Esophagus (tissue), 2 donors: ENCODE measurements around the gene PISD. TPM values are rescaled to one million over a fixed set of nuclear protein-coding genes. Genes with fewer than 3 reads are reported as not detected.
"Not testable (repeated sequence)": the region's sequence is repeated elsewhere in the genome, so short reads cannot be mapped to it uniquely, and the experiment has no call there.

Source experiments
- H3K27ac ChIP-seq, 2 donors: one replicate each; pipeline ENCODE4 v1.5.1; 2013; ENCODE audit warnings: low read depth in 2 of 2, mild to moderate bottlenecking in 2 of 2, inconsistent platforms in 1 of 2, low read length in 1 of 2, moderate library complexity in 1 of 2
- H3K27me3 ChIP-seq, 2 donors: one replicate each; pipeline ENCODE4 v1.6.1; 2013; ENCODE audit warnings: low read length in 2 of 2, control low read depth in 1 of 2, mild to moderate bottlenecking in 1 of 2; ENCODE audit not compliant: insufficient read depth in 2 of 2, control insufficient read depth in 1 of 2
- H3K36me3 ChIP-seq, 2 donors: one replicate each; pipeline ENCODE4 v1.6.1; 2013; ENCODE audit warnings: low read length in 1 of 2; ENCODE audit not compliant: control insufficient read depth in 2 of 2, insufficient read depth in 2 of 2
- H3K4me1 ChIP-seq, 2 donors: one replicate each; pipeline ENCODE4 v1.6.1; 2013; ENCODE audit warnings: low read length in 1 of 2; ENCODE audit not compliant: control insufficient read depth in 2 of 2, insufficient read depth in 2 of 2
- H3K4me3 ChIP-seq, 2 donors: one replicate each; pipeline ENCODE4 v1.5.1; 2013; ENCODE audit warnings: low read length in 2 of 2, mild to moderate bottlenecking in 2 of 2, low read depth in 1 of 2, moderate library complexity in 1 of 2
- H3K9me3 ChIP-seq, 2 donors: one replicate each; pipeline ENCODE4 v1.6.1; 2013; ENCODE audit warnings: mild to moderate bottlenecking in 2 of 2, low read depth in 1 of 2, low read length in 1 of 2, moderate library complexity in 1 of 2; ENCODE audit not compliant: control insufficient read depth in 2 of 2, insufficient read depth in 1 of 2
- WGBS, 2 donors: extraction: QIAGEN DNeasy Blood & Tissue Kit; methylation state at CpG; one replicate each; pipeline ENCODE4 v1.1.7; 2013; 5-methylcytosine and 5-hydroxymethylcytosine counted together
- polyA plus RNA-seq, 2 donors: library from polyadenylated mRNA; stranded (reverse); fragments of 200-250 nt; gene quantifications; one replicate each; pipeline ENCODE4 v1.2.3, GENCODE V29; 2013
- donor health status: healthy with polysubstance abuse.
- donor health status: Bipolar disorder and iron deficiency.

Gene PISD
- polyA plus RNA-seq, 2 donors: 24.7 to 30.4 TPM

GRCh38 chr22:31681349-31682345 lies 19.6 kb upstream of the PISD start:
- 80 to 82% methylated on average over 17 of the region's 17 CpGs for WGBS, 2 donors
- Histone ChIP-seq H3K9me3 (no peaks in the 10 kb centered on the region), H3K27me3 (no peaks in the 10 kb centered on the region), H3K27ac (no peak overlapping the region), H3K36me3 (peaks cover 5 to 8% of the 10 kb centered on the region in 2 donors), H3K4me3 (no peak overlapping the region), H3K4me1 (peaks cover 0 to 12% of the 10 kb centered on the region in 2 donors)

- H3K4me3 ChIP-seq: no peak overlapping the region
- H3K4me1 ChIP-seq: peaks cover 0 to 12% of the 10 kb centered on the region in 2 donors
- peaks cover 5 to 8% of the 10 kb centered on the region in 2 donors for H3K36me3 ChIP-seq
- WGBS, 2 donors: 27 to 32% methylated on average over 9 of the region's 9 CpGs
- H3K27me3 ChIP-seq: no peaks in the 10 kb centered on the region
- H3K9me3 ChIP-seq: no peaks in the 10 kb centered on the region
- peak overlapping the region in 1 of 2 donors; percentile 17 for H3K27ac ChIP-seq
These were observed 18.9 kb upstream of the PISD start for GRCh38 chr22:31680861-31681341.

- H3K36me3 ChIP-seq: no peaks in the 10 kb centered on the region
- H3K27me3 ChIP-seq: no peaks in the 10 kb centered on the region
- H3K4me3 ChIP-seq: no peak overlapping the region
- peaks cover 0 to 8% of the 10 kb centered on the region in 2 donors for H3K4me1 ChIP-seq
- H3K27ac ChIP-seq: no peak overlapping the region
- 88 to 90% methylated on average over 7 of the region's 7 CpGs for WGBS, 2 donors
- no peaks in the 10 kb centered on the region for H3K9me3 ChIP-seq
These were observed 16.7 kb upstream of the PISD start for GRCh38 chr22:31678748-31679147.

- Histone ChIP-seq H3K9me3 (no peaks in the 10 kb centered on the region), H3K4me1 (no peaks in the 10 kb centered on the region), H3K27ac (peak overlapping the region; percentile 78 to 85), H3K4me3 (peak overlapping the region; percentile 33 to 36), H3K36me3 (no peaks in the 10 kb centered on the region), H3K27me3 (no peaks in the 10 kb centered on the region)
- 3 to 4% methylated on average over 25 of the region's 25 CpGs for WGBS, 2 donors
These were observed 14.7 kb upstream of the PISD start for GRCh38 chr22:31676700-31677099.

- not testable (repeated sequence) for H3K4me3 ChIP-seq, H3K4me1 ChIP-seq, H3K27me3 ChIP-seq, H3K27ac ChIP-seq, H3K36me3 ChIP-seq, H3K9me3 ChIP-seq
- 82 to 83% methylated on average over 5 of the region's 5 CpGs for WGBS, 2 donors
These were observed 12.2 kb upstream of the PISD start for GRCh38 chr22:31674219-31674618.

- H3K4me3 ChIP-seq, H3K27ac ChIP-seq, H3K9me3 ChIP-seq, H3K27me3 ChIP-seq, H3K36me3 ChIP-seq, H3K4me1 ChIP-seq: not testable (repeated sequence)
- WGBS, 2 donors: 84 to 88% methylated on average over 4 of the region's 4 CpGs
These were observed 6.8 kb upstream of the PISD start for GRCh38 chr22:31668849-31669248.

GRCh38 chr22:31662668-31663037 lies 638 bp upstream of the PISD start:
- Histone ChIP-seq H3K27me3 (no peaks in the 10 kb centered on the region), H3K4me1 (peaks cover 0 to 3% of the 10 kb centered on the region in 2 donors), H3K36me3 (no peaks in the 10 kb centered on the region), H3K9me3 (no peaks in the 10 kb centered on the region), H3K27ac (peak overlapping the region; percentile 97 to 99), H3K4me3 (peak overlapping the region; percentile 71 to 92)
- WGBS, 2 donors: 49 to 51% methylated on average over 8 of the region's 8 CpGs

- not testable (repeated sequence) for H3K4me1 ChIP-seq, H3K36me3 ChIP-seq, H3K9me3 ChIP-seq, H3K27me3 ChIP-seq
- 32 to 41% methylated on average over 10 of the region's 10 CpGs for WGBS, 2 donors
- Histone ChIP-seq H3K27ac (peak overlapping the region; percentile 97 to 99), H3K4me3 (peak overlapping the region; percentile 71 to 92)
These were observed 1.1 kb downstream of the PISD start for GRCh38 chr22:31660860-31661341.

- H3K27ac ChIP-seq: peak overlapping the region in 1 of 2 donors; percentile 46
- peaks cover 0 to 7% of the 10 kb centered on the region in 2 donors for H3K4me1 ChIP-seq
- no peak overlapping the region for H3K4me3 ChIP-seq
- no peaks in the 10 kb centered on the region for H3K27me3 ChIP-seq
- no peaks in the 10 kb centered on the region for H3K36me3 ChIP-seq
- no peaks in the 10 kb centered on the region for H3K9me3 ChIP-seq
- WGBS, 2 donors: 67% methylated on average over 7 of the region's 7 CpGs
These were observed 2.8 kb downstream of the PISD start for GRCh38 chr22:31659246-31659645.
